Gastroesophageal sphincter (tissue), 3 donors: Measurements from ENCODE around the gene PSMD8.

Experiments used
- CTCF ChIP-seq, 4 experiments: fragments of 200-600 bp in 2 of 4; fragments of 450-650 bp in 2 of 4; sonication (generic) in 1 of 4; IDR thresholded peaks; one replicate each; pipeline ENCODE4 v1.5.1; 2017 to 2019; ENCODE audit warnings: antibody characterized with exemption in 4 of 4, mild to moderate bottlenecking in 2 of 4, moderate library complexity in 2 of 4
- EP300 ChIP-seq: sonication (generic); formaldehyde crosslinking; IDR thresholded peaks from one replicate; pipeline ENCODE4 v1.6.1; 2017; ENCODE audit warnings: antibody characterized with exemption, mild to moderate bottlenecking
- POLR2A ChIP-seq, 2 donors: fragments of 450-650 bp; IDR thresholded peaks; one replicate each; pipeline ENCODE4 v1.6.1; 2017; ENCODE audit warnings: antibody characterized with exemption in 2 of 2, mild to moderate bottlenecking in 2 of 2, moderate library complexity in 1 of 2

GRCh38 chr19:38355728-38356725 is 18.3 kb upstream of the PSMD8 start:
- TF ChIP-seq CTCF (IDR thresholded peaks at IDR 0.05), result no peak
- no peak for TF ChIP-seq EP300
- TF ChIP-seq POLR2A (IDR thresholded peaks at IDR 0.05), result no peak
